ENCODE results near the gene CXCL6.

- TF ChIP-seq CTCF (IDR thresholded peaks at IDR 0.05) (no peak), POLR2A (IDR thresholded peaks at IDR 0.05) (no peak), EP300 (IDR thresholded peaks at IDR 0.05; ENCODE audit: low read depth) (no peak)
Observed at GRCh38 chr4:73801692-73802091, 34.8 kb upstream of the CXCL6 start.

Measured in transverse colon (tissue), 3 donors.